HG02623 (cell line): Measurements from ENCODE around the gene GP9.

Experiments
- ATAC-seq: cut with Tn5 transposase; IDR thresholded peaks from one replicate; pipeline ENCODE4 v1.9.1; 2021; ENCODE audit warnings: moderate library complexity; ENCODE audit not compliant: unreplicated experiment

Gene GP9

GRCh38 chr3:129060276-129061022, at the start of gene GP9:
GP9 (plus strand) TSS chr3:129060779; CDS start chr3:129061740, 961 bp downstream.
- ATAC-seq = no peak

- no peak for ATAC-seq
Observed at GRCh38 chr3:129013491-129013891, 47.1 kb upstream of the GP9 start.

- ATAC-seq = no peak
Observed at GRCh38 chr3:129014148-129014547, 46.4 kb upstream of the GP9 start.

GRCh38 chr3:129014793-129015345, 45.7 kb upstream of the GP9 start:
- ATAC-seq = no peak

GRCh38 chr3:129015388-129016105, 45.0 kb upstream of the GP9 start:
- ATAC-seq = no peak

- no peak for ATAC-seq
Observed at GRCh38 chr3:129016356-129016719, 44.2 kb upstream of the GP9 start.

GRCh38 chr3:129016720-129017483, 43.7 kb upstream of the GP9 start:
- no peak for ATAC-seq

- no peak for ATAC-seq
Observed at GRCh38 chr3:129017484-129017899, 43.1 kb upstream of the GP9 start.

- ATAC-seq = no peak
Observed at GRCh38 chr3:129018271-129018670, 42.3 kb upstream of the GP9 start.

- no peak for ATAC-seq
Observed at GRCh38 chr3:129018751-129019150, 41.8 kb upstream of the GP9 start.

GRCh38 chr3:129019266-129019665, 41.3 kb upstream of the GP9 start:
- no peak for ATAC-seq

- no peak for ATAC-seq
Observed at GRCh38 chr3:129020691-129021090, 39.9 kb upstream of the GP9 start.

GRCh38 chr3:129021140-129021551, 39.4 kb upstream of the GP9 start:
- no peak for ATAC-seq

GRCh38 chr3:129022114-129023007, 38.2 kb upstream of the GP9 start:
- no peak for ATAC-seq

GRCh38 chr3:129023008-129023358, 37.6 kb upstream of the GP9 start:
- ATAC-seq = no peak

- ATAC-seq = no peak
Observed at GRCh38 chr3:129023909-129024308, 36.7 kb upstream of the GP9 start.

- no peak for ATAC-seq
Observed at GRCh38 chr3:129025108-129025507, 35.5 kb upstream of the GP9 start.

GRCh38 chr3:129025691-129026435, 34.7 kb upstream of the GP9 start:
- no peak for ATAC-seq

GRCh38 chr3:129026728-129027543, 33.6 kb upstream of the GP9 start:
- peak; percentile 96 for ATAC-seq
